Right lobe of liver (tissue), 4 donors: ENCODE data around the gene APP.

ENCODE experiments used
- POLR2A ChIP-seq: fragments of 450-650 bp; IDR thresholded peaks from one replicate; pipeline ENCODE4 v1.6.1; 2017; ENCODE audit warnings: antibody characterized with exemption, mild to moderate bottlenecking
- TF ChIP-seq, protein P1 (sequence below), 4 donors: fragments of 200-600 bp in 3 of 4; fragments of 450-650 bp in 1 of 4; IDR thresholded peaks; one replicate each; pipeline versions ENCODE4 v1.5.1 to v1.8.0; 2016 to 2022; ENCODE audit warnings: antibody characterized with exemption in 4 of 4, mild to moderate bottlenecking in 2 of 4
- donor health status: DM: no; HTN: no; CAD: no.
- donor health status: DM: no; HTN: no; CAD: no.
- donor health status: DM: no; HTN: yes; CAD: no.

DNA sequence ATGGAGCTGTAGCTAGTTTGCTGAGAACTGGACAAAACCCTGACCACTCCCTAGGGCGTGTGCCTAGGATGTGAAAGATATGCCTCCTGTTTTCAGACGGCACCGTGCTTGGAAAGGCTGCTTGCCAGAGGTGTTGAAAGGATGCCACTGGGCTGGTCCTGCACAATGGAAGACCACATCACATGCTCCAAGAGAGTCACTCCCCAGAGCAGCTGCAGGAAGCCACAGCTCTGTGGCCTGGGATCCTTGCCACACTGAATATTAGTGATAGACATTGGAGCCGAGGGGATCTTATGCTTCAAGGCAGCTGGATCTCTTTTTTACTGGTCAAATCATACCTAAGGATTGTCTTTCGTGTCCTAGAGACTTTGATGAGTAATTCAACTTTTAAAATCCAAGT, 6.6 kb upstream of the APP start:
- TF ChIP-seq, protein P1, sequence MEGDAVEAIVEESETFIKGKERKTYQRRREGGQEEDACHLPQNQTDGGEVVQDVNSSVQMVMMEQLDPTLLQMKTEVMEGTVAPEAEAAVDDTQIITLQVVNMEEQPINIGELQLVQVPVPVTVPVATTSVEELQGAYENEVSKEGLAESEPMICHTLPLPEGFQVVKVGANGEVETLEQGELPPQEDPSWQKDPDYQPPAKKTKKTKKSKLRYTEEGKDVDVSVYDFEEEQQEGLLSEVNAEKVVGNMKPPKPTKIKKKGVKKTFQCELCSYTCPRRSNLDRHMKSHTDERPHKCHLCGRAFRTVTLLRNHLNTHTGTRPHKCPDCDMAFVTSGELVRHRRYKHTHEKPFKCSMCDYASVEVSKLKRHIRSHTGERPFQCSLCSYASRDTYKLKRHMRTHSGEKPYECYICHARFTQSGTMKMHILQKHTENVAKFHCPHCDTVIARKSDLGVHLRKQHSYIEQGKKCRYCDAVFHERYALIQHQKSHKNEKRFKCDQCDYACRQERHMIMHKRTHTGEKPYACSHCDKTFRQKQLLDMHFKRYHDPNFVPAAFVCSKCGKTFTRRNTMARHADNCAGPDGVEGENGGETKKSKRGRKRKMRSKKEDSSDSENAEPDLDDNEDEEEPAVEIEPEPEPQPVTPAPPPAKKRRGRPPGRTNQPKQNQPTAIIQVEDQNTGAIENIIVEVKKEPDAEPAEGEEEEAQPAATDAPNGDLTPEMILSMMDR (IDR thresholded peaks at IDR 0.05) = no peak
- no peak for TF ChIP-seq POLR2A
